D721Med (cell line): ENCODE data around the gene TRIM56.

Source experiments
- DNase-seq: peaks from one replicate; pipeline ENCODE4 v3.0.0; 2011; ENCODE audit warnings: low spot score; ENCODE audit not compliant: insufficient read length
- FAIRE-seq: peaks from 2 replicates; lab custom pipeline; 2011; peaks lifted over from hg19 to GRCh38; lab: Jason Lieb, UNC
- TF ChIP-seq, protein P1 (sequence below): IDR thresholded peaks from 2 replicates; pipeline ENCODE4 v1.5.1; 2012; ENCODE audit warnings: mild to moderate bottlenecking, control low read depth; ENCODE audit not compliant: insufficient read depth; ENCODE audit errors: missing control alignments

Gene TRIM56

DNA sequence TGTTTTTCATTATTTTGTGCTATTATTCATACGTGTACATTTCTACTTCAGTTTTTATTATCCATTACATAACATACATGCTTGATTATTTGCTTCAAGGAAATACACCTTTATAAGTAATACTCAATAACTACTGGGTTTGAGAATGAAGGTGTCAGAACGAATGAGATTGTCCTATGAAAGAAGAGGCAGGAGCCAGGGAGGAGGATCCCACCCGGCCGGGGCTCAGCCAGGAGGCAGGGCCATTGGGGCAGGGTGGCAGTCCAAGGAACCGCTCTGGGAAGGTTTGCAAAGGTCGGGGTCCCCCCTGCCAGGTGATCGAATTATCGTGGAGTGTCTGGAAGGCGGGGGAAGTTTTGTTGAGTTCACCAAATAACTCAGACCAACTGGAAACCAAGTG lies 9.1 kb downstream of the TRIM56 start:
- FAIRE-seq, result no peak
- no peak for DNase-seq
- TF ChIP-seq, protein P1, sequence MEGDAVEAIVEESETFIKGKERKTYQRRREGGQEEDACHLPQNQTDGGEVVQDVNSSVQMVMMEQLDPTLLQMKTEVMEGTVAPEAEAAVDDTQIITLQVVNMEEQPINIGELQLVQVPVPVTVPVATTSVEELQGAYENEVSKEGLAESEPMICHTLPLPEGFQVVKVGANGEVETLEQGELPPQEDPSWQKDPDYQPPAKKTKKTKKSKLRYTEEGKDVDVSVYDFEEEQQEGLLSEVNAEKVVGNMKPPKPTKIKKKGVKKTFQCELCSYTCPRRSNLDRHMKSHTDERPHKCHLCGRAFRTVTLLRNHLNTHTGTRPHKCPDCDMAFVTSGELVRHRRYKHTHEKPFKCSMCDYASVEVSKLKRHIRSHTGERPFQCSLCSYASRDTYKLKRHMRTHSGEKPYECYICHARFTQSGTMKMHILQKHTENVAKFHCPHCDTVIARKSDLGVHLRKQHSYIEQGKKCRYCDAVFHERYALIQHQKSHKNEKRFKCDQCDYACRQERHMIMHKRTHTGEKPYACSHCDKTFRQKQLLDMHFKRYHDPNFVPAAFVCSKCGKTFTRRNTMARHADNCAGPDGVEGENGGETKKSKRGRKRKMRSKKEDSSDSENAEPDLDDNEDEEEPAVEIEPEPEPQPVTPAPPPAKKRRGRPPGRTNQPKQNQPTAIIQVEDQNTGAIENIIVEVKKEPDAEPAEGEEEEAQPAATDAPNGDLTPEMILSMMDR, result no peak

DNA sequence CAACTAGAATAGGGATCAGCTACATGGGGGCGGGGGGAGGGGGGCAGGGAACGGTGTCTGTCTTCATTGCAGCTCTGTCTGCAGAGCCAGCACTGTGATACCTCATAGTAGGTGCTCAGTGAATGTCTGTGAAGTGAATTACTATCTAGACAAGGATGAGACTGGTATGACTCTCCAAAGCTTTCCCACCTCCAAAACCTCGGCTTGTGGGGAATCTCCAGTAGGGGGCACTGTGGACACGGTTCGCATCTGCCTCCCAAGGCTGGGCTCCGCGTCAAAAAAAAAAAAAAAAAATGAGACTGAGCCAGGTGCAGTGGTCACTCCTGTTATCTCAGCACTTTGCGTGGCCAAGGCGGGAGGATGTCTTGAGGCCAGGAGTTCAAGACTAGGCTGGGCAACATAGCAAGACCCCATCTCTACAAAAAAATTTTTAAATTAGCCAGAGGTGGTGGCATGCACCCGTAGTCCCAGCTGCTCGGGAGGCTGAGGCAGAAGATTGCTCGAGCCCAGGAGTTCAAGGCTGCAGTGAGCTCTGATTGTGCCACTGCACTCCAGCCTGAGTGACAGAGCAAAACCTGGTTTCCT lies 9.6 kb downstream of the TRIM56 start:
- TF ChIP-seq, protein P1, result peak; percentile 26
- no peak for DNase-seq
- FAIRE-seq, result no peak

DNA sequence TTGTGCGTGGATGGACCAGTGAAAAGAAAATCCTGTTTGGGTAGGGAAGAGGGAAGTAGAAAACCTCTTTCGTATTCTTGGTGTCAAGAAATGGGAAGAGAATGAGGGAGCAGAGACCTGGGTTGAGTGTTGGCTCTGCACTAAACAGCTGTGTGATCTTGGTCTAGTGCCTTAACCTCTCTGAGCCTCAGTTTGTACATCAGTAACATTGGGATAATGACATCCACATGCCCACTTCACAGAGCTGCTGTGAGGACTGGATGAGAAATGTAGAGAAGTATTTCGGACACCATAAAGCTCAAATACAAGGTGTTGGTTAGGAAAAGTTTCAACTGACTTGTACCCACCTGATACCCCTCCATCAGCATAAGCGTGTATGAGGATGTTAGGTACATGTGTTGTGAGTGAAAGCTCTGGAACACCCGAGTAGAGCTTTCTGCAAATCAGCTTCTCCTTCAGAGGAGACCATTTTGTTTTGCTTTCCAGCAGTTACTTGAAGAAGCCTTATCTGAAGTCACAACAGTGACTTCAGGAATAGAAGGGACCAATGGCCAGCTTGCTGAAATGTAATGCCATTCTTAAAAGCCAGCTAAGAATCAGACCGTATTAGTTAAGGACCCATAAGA lies 11.2 kb downstream of the TRIM56 start:
- FAIRE-seq, result no peak
- DNase-seq, result no peak
- TF ChIP-seq, protein P1, result no peak

DNA sequence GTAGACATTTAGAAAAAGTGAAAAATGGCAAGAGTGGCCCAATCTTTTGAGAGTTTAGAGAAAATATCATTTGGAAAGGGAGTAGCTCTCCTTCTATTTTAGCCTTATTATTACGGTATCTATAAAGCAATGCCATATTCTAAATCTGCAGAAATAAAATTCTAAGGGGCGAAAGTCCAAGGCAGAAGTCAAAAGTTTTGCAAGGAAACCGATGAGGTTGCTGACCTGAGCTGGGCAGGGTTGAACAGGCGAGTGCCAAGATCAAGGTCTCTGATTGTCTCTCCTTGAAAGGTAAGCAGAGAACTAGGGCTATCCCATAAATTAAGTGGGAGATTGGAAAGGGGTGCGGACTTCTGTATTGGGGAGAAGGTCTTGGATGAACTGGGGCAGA lies 11.7 kb downstream of the TRIM56 start:
- no peak for DNase-seq
- TF ChIP-seq, protein P1, result no peak
- FAIRE-seq, result no peak

DNA sequence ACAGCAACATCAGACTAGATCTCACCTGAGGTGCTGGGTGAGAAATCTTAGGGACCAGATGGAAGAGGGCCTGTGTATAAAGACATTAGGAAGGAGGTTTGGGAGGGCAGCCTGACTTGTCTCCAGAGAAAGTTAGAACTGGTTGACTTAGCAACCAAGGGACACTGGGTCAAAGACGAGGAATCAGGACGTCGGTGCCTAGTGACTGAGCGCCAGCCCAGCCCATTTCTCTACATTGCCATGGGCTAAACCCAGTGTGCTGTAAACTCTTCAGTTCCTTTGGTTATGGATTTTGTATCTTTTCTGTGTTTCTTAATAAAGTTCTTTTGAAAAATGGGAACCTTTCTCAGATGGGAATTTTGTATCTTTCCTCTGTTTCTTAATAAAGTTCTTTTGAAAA lies 12.3 kb downstream of the TRIM56 start:
- TF ChIP-seq, protein P1, result no peak
- no peak for FAIRE-seq

DNA sequence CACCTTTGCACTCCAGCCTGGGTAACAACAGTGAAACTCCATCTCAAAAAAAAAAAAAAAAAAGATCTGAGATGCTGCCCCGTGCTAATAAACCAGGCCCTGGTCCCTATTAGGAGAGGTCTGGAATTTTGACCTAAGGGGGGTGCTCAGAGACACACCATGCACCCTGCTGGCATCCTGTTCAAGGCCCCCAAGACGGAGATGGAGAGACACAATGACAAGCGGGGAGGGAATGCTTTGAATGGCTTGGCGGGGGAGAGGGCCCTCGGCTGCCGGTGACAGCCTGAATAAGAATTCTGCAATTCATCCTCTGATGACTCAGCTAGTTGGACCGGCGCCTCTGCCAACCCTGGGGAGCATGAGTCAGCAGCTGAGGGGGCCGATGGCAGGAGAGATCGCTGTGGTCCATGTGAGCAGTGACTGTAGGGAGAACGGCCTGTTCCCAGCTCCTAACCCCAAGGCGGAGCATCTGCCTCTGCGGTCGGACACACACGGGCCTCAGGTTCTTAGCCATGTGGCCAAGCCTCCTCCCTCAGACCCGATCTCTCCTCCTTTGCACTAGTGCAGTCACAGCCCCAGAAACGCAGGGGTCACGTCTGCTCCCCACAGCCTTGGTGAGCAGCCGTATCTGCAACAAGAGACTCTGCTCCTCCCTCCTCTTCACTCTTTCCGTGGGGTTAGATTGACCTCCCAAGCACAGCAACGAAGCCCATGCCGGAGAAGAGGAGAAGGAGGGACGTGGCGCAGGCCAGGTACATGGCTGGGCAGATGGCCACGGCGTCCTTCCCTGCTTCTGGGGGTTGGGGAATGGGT lies 14.9 kb downstream of the TRIM56 start:
- TF ChIP-seq, protein P1, result no peak
- DNase-seq (no peak), FAIRE-seq (no peak)

More for the DNA sequence above, 12.3 kb downstream of the TRIM56 start:
- no peak for DNase-seq
